ENCODE results near the gene ARHGAP29. TPM values are rescaled to one million over a fixed set of nuclear protein-coding genes. Genes with fewer than 3 reads are reported as not detected.

The ARHGAP29 gene
- total RNA-seq, 1 experiment from 2014 or later: 137 TPM

DNA sequence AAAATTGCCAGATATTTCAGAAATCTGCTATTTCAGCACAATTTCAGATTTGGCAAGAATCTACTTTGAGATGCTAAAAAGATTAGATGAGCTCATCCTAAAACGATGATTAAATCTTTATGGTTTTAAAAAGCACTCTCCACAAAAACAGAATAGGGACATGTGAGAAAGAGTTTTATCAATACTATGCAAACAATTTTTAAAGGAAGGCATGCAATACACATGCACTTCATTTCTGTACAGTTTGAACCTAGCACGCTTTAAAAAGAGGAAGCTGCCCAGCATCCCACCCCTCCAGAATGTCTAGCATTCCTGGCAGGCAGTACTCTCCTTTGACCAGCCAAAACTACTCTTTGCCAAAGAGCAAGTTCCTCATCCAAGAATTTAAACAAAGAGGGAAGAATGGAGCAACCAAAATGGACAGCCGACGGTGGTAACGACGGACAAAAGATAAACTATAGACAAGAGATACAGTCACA lies 1.3 kb downstream of the ARHGAP29 start:
- intact Hi-C loops (cut with micrococcal nuclease; ENCODE audit: unreplicated experiment): loop anchor here (2.0 to 10.0 kb wide), 5 partner anchors 99 to 569 kb away; partner anchors contain the start of gene ABCD3

DNA sequence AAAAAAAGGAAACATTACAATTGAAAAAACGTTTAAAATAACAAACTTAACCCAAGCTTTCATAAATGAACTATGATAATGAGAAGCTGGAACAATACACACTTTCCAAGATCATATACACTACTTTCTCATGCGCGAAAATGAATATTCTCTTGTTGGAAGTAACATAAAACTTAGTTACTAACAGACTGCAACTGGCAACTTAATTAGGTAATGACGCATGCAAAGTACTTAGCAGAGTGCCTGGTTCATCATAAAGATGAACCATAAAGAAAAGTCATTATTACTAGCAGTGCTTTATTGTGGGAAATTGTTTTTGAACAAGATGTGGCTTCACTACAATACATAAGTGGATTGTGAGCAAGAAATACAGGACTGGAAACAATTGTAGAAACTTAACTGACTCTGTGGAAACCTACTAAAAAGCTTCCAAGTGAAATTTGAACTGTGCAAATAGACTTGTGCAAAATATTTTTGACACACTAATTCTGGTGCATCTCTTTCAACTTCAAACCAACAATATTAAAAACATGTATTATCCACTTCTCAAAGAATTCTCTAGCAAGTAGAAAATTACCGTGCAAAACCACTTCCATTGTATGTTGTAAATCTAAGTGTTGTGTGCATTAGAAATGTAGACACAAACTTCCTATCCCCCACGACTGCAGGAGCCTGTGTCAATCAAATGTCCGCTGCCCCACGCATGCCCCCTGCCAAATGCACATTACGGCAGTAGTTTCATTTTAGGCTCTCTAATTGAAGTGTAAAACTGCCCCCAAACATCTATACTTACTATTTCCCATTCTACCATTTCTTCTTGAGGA lies 2.0 kb downstream of the ARHGAP29 start:
- ChIA-PET CTCF (interaction anchor here (0.6 to 1.4 kb wide), 2 partner anchors 174 to 932 kb away, joined by 5 read pairs; no protein-coding TSS in a partner anchor), POLR2A (ENCODE audit: unreplicated experiment) (interaction anchor here (0.6 kb wide), 1 partner anchor 64 kb away, joined by 5 read pairs; no protein-coding TSS in a partner anchor)
- H3K4me2 ChIP-seq: peak overlapping the region; percentile 87
- no peaks in the 10 kb centered on the region for H3K9me2 ChIP-seq (ENCODE audit: insufficient read depth)
- H3F3A ChIP-seq (ENCODE audit: insufficient read depth, low read depth): peaks cover 75% of the 10 kb centered on the region
- TF ChIP-seq, protein P1, sequence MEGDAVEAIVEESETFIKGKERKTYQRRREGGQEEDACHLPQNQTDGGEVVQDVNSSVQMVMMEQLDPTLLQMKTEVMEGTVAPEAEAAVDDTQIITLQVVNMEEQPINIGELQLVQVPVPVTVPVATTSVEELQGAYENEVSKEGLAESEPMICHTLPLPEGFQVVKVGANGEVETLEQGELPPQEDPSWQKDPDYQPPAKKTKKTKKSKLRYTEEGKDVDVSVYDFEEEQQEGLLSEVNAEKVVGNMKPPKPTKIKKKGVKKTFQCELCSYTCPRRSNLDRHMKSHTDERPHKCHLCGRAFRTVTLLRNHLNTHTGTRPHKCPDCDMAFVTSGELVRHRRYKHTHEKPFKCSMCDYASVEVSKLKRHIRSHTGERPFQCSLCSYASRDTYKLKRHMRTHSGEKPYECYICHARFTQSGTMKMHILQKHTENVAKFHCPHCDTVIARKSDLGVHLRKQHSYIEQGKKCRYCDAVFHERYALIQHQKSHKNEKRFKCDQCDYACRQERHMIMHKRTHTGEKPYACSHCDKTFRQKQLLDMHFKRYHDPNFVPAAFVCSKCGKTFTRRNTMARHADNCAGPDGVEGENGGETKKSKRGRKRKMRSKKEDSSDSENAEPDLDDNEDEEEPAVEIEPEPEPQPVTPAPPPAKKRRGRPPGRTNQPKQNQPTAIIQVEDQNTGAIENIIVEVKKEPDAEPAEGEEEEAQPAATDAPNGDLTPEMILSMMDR (conservative IDR thresholded peaks at IDR 0.05): no peak
- TF ChIP-seq EZH2 (IDR thresholded peaks at IDR 0.05; ENCODE audit: low read depth): no peak
- no TSS peak for BruUV-seq (replicated peaks)
- H3K4me1 ChIP-seq (replicated peaks; ENCODE audit: insufficient read depth): peaks cover 73% of the 10 kb centered on the region
- intact Hi-C loops (cut with micrococcal nuclease; ENCODE audit: unreplicated experiment): loop anchor here (1.0 to 10.0 kb wide), 6 partner anchors 24 to 569 kb away; partner anchors contain the start of gene ABCD3
- peaks cover 98% of the 10 kb centered on the region for H3K79me2 ChIP-seq (ENCODE audit: low read depth)
- H3K9me3 ChIP-seq (ENCODE audit: insufficient read depth, low read depth): no peaks in the 10 kb centered on the region
- peaks cover 64% of the 10 kb centered on the region for H4K20me1 ChIP-seq (ENCODE audit: insufficient read depth)
- H3K27ac ChIP-seq: peak overlapping the region; percentile 85
- no peak for DNase-seq
- H2AFZ ChIP-seq: no peak overlapping the region
- peak overlapping the region; percentile 87 for H3K4me3 ChIP-seq
- no peaks in the 10 kb centered on the region for H3K27me3 ChIP-seq (ENCODE audit: insufficient read depth, low read depth)
- peaks cover 68% of the 10 kb centered on the region for H3K36me3 ChIP-seq (ENCODE audit: low read depth)

More for the DNA sequence above, 1.3 kb downstream of the ARHGAP29 start:
- peak overlapping the region; percentile 87 for H3K4me3 ChIP-seq
- no peak for TF ChIP-seq EZH2 (IDR thresholded peaks at IDR 0.05; ENCODE audit: low read depth)
- TF ChIP-seq, protein P1 (conservative IDR thresholded peaks at IDR 0.05): no peak
- POLR2A ChIA-PET (ENCODE audit: unreplicated experiment): interaction anchor here (0.6 to 1.1 kb wide), 2 partner anchors 90 to 1218 kb away, joined by 3 read pairs; no protein-coding TSS in a partner anchor
- H2AFZ ChIP-seq: no peak overlapping the region
- no peaks in the 10 kb centered on the region for H3K9me3 ChIP-seq (ENCODE audit: insufficient read depth, low read depth)
- peaks cover 69% of the 10 kb centered on the region for H3K36me3 ChIP-seq (ENCODE audit: low read depth)
- H3K4me1 ChIP-seq (replicated peaks; ENCODE audit: insufficient read depth): peaks cover 73% of the 10 kb centered on the region
- peaks cover 98% of the 10 kb centered on the region for H3K79me2 ChIP-seq (ENCODE audit: low read depth)
- no peaks in the 10 kb centered on the region for H3K9me2 ChIP-seq (ENCODE audit: insufficient read depth)
- CTCF ChIA-PET: interaction anchor here (0.6 to 1.7 kb wide), 3 partner anchors 91 to 932 kb away, joined by 3 to 5 read pairs (median 5); no protein-coding TSS in a partner anchor
- H3K4me2 ChIP-seq: peak overlapping the region; percentile 87
- peak overlapping the region; percentile 85 for H3K27ac ChIP-seq
- DNase-seq: peak in 1 of 2 experiments; percentile 56
- H3K27me3 ChIP-seq (ENCODE audit: insufficient read depth, low read depth): no peaks in the 10 kb centered on the region
- no TSS peak for BruUV-seq (replicated peaks)
- peaks cover 59% of the 10 kb centered on the region for H4K20me1 ChIP-seq (ENCODE audit: insufficient read depth)
- H3F3A ChIP-seq (ENCODE audit: insufficient read depth, low read depth): peaks cover 75% of the 10 kb centered on the region

DNA sequence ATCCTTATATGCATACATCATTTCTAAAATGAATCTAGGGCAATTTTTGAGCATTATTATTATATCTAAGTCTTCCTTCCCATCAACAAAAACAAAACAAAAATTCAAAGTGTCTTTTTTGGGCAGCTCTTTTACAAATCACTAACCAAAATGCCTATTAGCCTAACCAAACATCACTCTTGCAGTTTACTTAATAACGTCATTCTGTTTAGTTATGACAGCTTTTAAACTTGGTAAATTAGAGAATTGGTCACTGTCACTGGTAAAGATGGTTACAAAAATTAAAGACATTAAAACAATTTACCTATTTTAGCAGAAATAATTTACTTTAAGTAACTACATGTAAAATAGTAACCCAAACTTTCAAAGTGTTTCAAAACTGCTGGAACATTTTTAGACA lies 2.8 kb downstream of the ARHGAP29 start:
- Histone ChIP-seq H3K4me1 (replicated peaks; ENCODE audit: insufficient read depth) (peaks cover 73% of the 10 kb centered on the region), H3K27ac (peak overlapping the region; percentile 85), H3K4me3 (peak overlapping the region; percentile 87), H3K9me2 (ENCODE audit: insufficient read depth) (no peaks in the 10 kb centered on the region), H3K36me3 (ENCODE audit: low read depth) (peaks cover 63% of the 10 kb centered on the region), H3K4me2 (peak overlapping the region; percentile 87), H3K27me3 (ENCODE audit: insufficient read depth, low read depth) (no peaks in the 10 kb centered on the region), H4K20me1 (ENCODE audit: insufficient read depth) (peaks cover 68% of the 10 kb centered on the region), H3K9me3 (ENCODE audit: insufficient read depth, low read depth) (no peaks in the 10 kb centered on the region), H3K79me2 (ENCODE audit: low read depth) (peaks cover 98% of the 10 kb centered on the region), H2AFZ (no peak overlapping the region), H3F3A (ENCODE audit: insufficient read depth, low read depth) (peaks cover 72% of the 10 kb centered on the region)
- no TSS peak for BruUV-seq (replicated peaks)
- POLR2A ChIA-PET (ENCODE audit: unreplicated experiment): interaction anchor here (0.6 to 0.7 kb wide), 2 partner anchors 49 to 65 kb away, joined by 5 to 8 read pairs; no protein-coding TSS in a partner anchor
- CTCF ChIA-PET: interaction anchor here (0.6 to 0.7 kb wide), 2 partner anchors 20 to 184 kb away, joined by 3 to 4 read pairs; no protein-coding TSS in a partner anchor
- TF ChIP-seq, protein P1 (conservative IDR thresholded peaks at IDR 0.05): no peak
- TF ChIP-seq EZH2 (IDR thresholded peaks at IDR 0.05; ENCODE audit: low read depth): no peak
- intact Hi-C loops (cut with micrococcal nuclease; ENCODE audit: unreplicated experiment): loop anchor here (1.0 to 10.0 kb wide), 5 partner anchors 25 to 570 kb away; partner anchors contain the start of gene ABCD3
- no peak for DNase-seq
